Neuronal stem cell (in vitro differentiated cells): ENCODE results near the gene ADGRL3.

Source experiments
- DNase-seq: peaks from one replicate; pipeline ENCODE4 v3.0.0-alpha.2; 2013; ENCODE audit warnings: low spot score
- H2AFZ ChIP-seq: one replicate; pipeline ENCODE4 v1.6.1; 2013; ENCODE audit warnings: mild to moderate bottlenecking, low read length, inconsistent platforms
- H2AK5ac ChIP-seq: 2 replicates; pipeline ENCODE4 v1.6.1; 2013; ENCODE audit warnings: low read depth, mild to moderate bottlenecking, inconsistent platforms, low read length, moderate library complexity, mixed read lengths
- H2BK120ac ChIP-seq: 2 replicates; pipeline ENCODE4 v1.6.1; 2013; ENCODE audit warnings: low read depth, mild to moderate bottlenecking, inconsistent platforms, low read length, moderate library complexity, mixed read lengths
- H2BK12ac ChIP-seq: one replicate; pipeline ENCODE4 v1.6.1; 2013; ENCODE audit warnings: low read length, inconsistent platforms
- H2BK15ac ChIP-seq: 2 replicates; pipeline ENCODE4 v1.6.1; 2013; ENCODE audit warnings: mild to moderate bottlenecking, low read length, inconsistent platforms, mixed read lengths
- H2BK5ac ChIP-seq: one replicate; pipeline ENCODE4 v1.6.1; 2013; ENCODE audit warnings: inconsistent platforms, mild to moderate bottlenecking, low read length, moderate library complexity
- H3K14ac ChIP-seq: one replicate; pipeline ENCODE4 v1.6.1; 2013; ENCODE audit warnings: low read length, inconsistent platforms
- H3K18ac ChIP-seq: 2 replicates; pipeline ENCODE4 v1.6.1; 2013; ENCODE audit warnings: low read length, inconsistent platforms
- H3K23ac ChIP-seq: 2 replicates; pipeline ENCODE4 v1.6.1; 2013; ENCODE audit warnings: low read depth, mild to moderate bottlenecking, mixed read lengths, low read length, inconsistent platforms; ENCODE audit not compliant: poor library complexity
- H3K27ac ChIP-seq: replicated peaks from 3 replicates; pipeline ENCODE4 v1.5.1; 2013; ENCODE audit warnings: low read length, inconsistent platforms
- H3K27me3 ChIP-seq, 3 experiments: 2 replicates each; pipeline ENCODE4 v1.6.1; 2013; ENCODE audit warnings: low read length in 3 of 3, mild to moderate bottlenecking in 2 of 3, inconsistent platforms in 1 of 3, low read depth in 1 of 3, mixed read lengths in 1 of 3, moderate library complexity in 1 of 3; ENCODE audit not compliant: control insufficient read depth in 3 of 3, insufficient read depth in 3 of 3
- H3K36me3 ChIP-seq, 2 donors: replicated peaks in 1 of 2; 2 replicates each; pipeline ENCODE4 v1.6.1; 2013; ENCODE audit warnings: low read length in 2 of 2; ENCODE audit not compliant: control insufficient read depth in 2 of 2, insufficient read depth in 2 of 2
- H3K4ac ChIP-seq: 2 replicates; pipeline ENCODE4 v1.6.1; 2013; ENCODE audit warnings: inconsistent platforms, mild to moderate bottlenecking, low read length, moderate library complexity
- H3K4me1 ChIP-seq, 2 donors: 1 replicate in 1 of 2; 2 replicates in 1 of 2; pipeline ENCODE4 v1.6.1; 2013; ENCODE audit warnings: low read length in 2 of 2, low read depth in 1 of 2; ENCODE audit not compliant: control insufficient read depth in 2 of 2, insufficient read depth in 1 of 2
- H3K4me2 ChIP-seq: one replicate; pipeline ENCODE4 v1.6.1; 2013; ENCODE audit warnings: mild to moderate bottlenecking, low read length, inconsistent platforms; ENCODE audit not compliant: insufficient read depth, poor library complexity, severe bottlenecking
- H3K4me3 ChIP-seq, 2 donors: 2 replicates each; pipeline ENCODE4 v1.5.1; 2013; ENCODE audit warnings: low read length in 2 of 2, mild to moderate bottlenecking in 2 of 2, inconsistent platforms in 1 of 2, moderate library complexity in 1 of 2
- H3K79me1 ChIP-seq: one replicate; pipeline ENCODE4 v1.6.1; 2013; ENCODE audit warnings: low read depth, mild to moderate bottlenecking, inconsistent platforms, low read length, moderate library complexity
- H3K9ac ChIP-seq: one replicate; pipeline ENCODE4 v1.6.1; 2013; ENCODE audit warnings: mild to moderate bottlenecking, low read depth, low read length, inconsistent platforms; ENCODE audit not compliant: poor library complexity
- H3K9me3 ChIP-seq, 2 donors: replicated peaks in 1 of 2; 2 replicates each; pipeline versions ENCODE3 to v1.6.1; 2013; ENCODE audit warnings: low read length in 2 of 2, mild to moderate bottlenecking in 2 of 2, inconsistent platforms in 1 of 2, low read depth in 1 of 2, mixed read lengths in 1 of 2, moderate library complexity in 1 of 2; ENCODE audit not compliant: control insufficient read depth in 2 of 2, insufficient read depth in 1 of 2
- H4K8ac ChIP-seq: one replicate; pipeline ENCODE4 v1.6.1; 2013; ENCODE audit warnings: low read depth, mild to moderate bottlenecking, inconsistent platforms, low read length, moderate library complexity
- H4K91ac ChIP-seq: one replicate; pipeline ENCODE4 v1.6.1; 2013; ENCODE audit warnings: low read length, low read depth, mild to moderate bottlenecking, inconsistent platforms; ENCODE audit not compliant: poor library complexity
- WGBS, 2 donors: extraction: QIAGEN DNeasy Blood & Tissue Kit; methylation state at CpG; one replicate each; pipeline ENCODE4 v1.1.7; 2013; ENCODE audit warnings: missing lambda C conversion rate in 2 of 2, mixed read lengths in 1 of 2; ENCODE audit not compliant: insufficient read length in 2 of 2, insufficient replicate concordance in 1 of 2; ENCODE audit errors: extremely low coverage in 2 of 2; 5-methylcytosine and 5-hydroxymethylcytosine counted together

The ADGRL3 gene

DNA sequence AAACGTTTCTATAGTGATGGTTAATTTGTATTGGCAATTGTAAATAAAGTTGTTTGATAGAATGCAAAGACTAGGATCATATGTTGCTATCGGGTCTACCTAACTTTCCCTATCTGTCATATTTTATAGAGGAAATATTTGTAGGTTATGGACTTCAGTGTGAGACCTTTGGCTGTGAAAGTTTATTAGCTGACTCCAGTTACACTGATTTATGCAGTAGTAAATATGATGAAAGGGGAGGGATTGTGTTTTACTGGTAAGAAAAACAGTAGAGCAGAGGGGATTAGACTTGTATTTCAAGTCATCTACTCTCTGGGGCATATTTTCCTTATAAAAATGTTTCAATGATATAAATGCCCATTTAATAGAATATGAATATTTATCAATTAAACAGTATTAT is 43.8 kb downstream of the ADGRL3 start:
- Histone ChIP-seq H3K27ac (no peak overlapping the region), H3K9ac (no peak overlapping the region), H3K4me2 (no peak overlapping the region), H3K23ac (no peak overlapping the region), H2BK120ac (no peak overlapping the region), H3K18ac (no peak overlapping the region), H3K4ac (no peak overlapping the region), H2BK12ac (no peak overlapping the region), H3K9me3 (no peaks in the 10 kb centered on the region), H3K27me3 (no peaks in the 10 kb centered on the region), H3K4me3 (no peak overlapping the region), H3K4me1 (peaks cover 6% of the 10 kb centered on the region in 2 donors), H2BK5ac (no peak overlapping the region), H2AFZ (no peak overlapping the region), H4K91ac (no peak overlapping the region), H4K8ac (no peak overlapping the region), H2BK15ac (no peak overlapping the region), H3K36me3 (no peaks in the 10 kb centered on the region), H3K14ac (no peak overlapping the region), H2AK5ac (no peak overlapping the region), H3K79me1 (no peaks in the 10 kb centered on the region)
- WGBS, 2 donors = 100% methylated on average over 1 of the region's 2 CpGs; no CpG with 5 or more reads in 1 of the 2 donors
- DNase-seq = no peak

DNA sequence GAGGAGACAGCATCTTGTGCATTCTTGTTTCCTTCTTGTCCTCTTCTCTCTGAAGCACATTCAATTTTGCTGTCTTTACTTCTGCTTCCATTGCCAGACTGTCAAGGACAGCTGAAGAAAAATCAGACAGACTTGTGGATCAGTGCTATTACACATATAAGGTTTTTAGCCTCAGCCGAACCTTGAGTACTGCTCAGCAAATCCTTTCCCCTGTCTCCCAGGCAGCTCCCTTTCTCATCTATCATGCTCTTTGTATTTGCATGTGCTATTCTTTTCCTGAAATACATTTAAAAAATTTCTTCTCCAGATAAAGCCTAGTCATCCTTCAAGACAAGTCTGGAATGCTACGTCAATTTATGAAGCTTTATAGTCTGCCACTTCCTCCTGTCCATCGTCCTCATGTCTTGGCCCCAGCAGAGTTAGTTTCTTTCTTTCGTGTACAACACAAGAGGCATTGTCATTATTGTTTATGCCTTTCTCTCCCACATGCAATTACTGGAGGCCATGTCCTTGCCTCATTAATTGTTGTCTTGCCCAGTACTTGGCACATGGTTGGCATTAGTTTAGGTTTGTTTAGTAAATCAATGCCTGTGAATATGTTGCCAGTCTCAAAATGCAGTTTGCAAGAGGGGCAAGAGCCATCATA is 45.1 kb downstream of the ADGRL3 start:
- peaks cover 3 to 4% of the 10 kb centered on the region in 2 donors for H3K4me1 ChIP-seq
- H4K91ac ChIP-seq = no peak overlapping the region
- H3K23ac ChIP-seq = no peak overlapping the region
- H2AFZ ChIP-seq = no peak overlapping the region
- H3K27ac ChIP-seq = no peak overlapping the region
- H2BK12ac ChIP-seq = no peak overlapping the region
- DNase-seq = no peak
- H2BK120ac ChIP-seq = no peak overlapping the region
- H3K4me3 ChIP-seq = no peak overlapping the region
- no peak overlapping the region for H2BK5ac ChIP-seq
- no peaks in the 10 kb centered on the region for H3K27me3 ChIP-seq
- no peaks in the 10 kb centered on the region for H3K36me3 ChIP-seq
- no peak overlapping the region for H3K14ac ChIP-seq
- H2BK15ac ChIP-seq = no peak overlapping the region
- H3K9me3 ChIP-seq = no peaks in the 10 kb centered on the region
- WGBS, 2 donors = no CpG with 5 or more reads among the region's 4 CpGs
- H3K18ac ChIP-seq = no peak overlapping the region
- no peak overlapping the region for H3K4ac ChIP-seq
- H4K8ac ChIP-seq = no peak overlapping the region
- no peak overlapping the region for H2AK5ac ChIP-seq
- H3K79me1 ChIP-seq = no peaks in the 10 kb centered on the region
- H3K4me2 ChIP-seq = no peak overlapping the region
- H3K9ac ChIP-seq = no peak overlapping the region

DNA sequence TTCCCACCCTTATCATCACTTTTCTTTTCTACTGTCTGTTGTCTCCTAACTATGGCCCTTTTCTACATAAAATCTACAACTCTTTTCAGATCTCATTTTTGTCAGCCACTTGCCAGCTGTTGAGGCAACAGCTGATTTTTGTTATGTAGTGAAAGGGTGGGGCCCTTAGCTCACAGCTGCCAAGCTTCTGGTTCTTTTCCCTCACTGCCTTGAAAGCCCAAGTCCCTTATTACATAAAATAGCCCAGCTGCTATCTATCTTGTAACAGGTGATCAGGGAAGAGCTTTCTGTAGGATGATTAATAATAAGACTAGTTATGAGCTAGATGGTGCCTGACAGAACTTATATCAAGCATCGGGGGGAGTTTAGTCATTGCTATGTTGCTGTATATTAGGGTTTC is 45.9 kb downstream of the ADGRL3 start:
- no peak overlapping the region for H2BK120ac ChIP-seq
- H3K4ac ChIP-seq = no peak overlapping the region
- H3K9ac ChIP-seq = no peak overlapping the region
- H2BK12ac ChIP-seq = no peak overlapping the region
- H3K27ac ChIP-seq = no peak overlapping the region
- H3K9me3 ChIP-seq = no peaks in the 10 kb centered on the region
- no CpG with 5 or more reads among the region's 1 CpG for WGBS, 2 donors
- peaks cover 3 to 4% of the 10 kb centered on the region in 2 donors for H3K4me1 ChIP-seq
- H3K23ac ChIP-seq = no peak overlapping the region
- no peak overlapping the region for H4K91ac ChIP-seq
- no peak overlapping the region for H2AFZ ChIP-seq
- H3K27me3 ChIP-seq = no peaks in the 10 kb centered on the region
- no peak overlapping the region for H3K18ac ChIP-seq
- H3K4me2 ChIP-seq = no peak overlapping the region
- H4K8ac ChIP-seq = no peak overlapping the region
- no peak overlapping the region for H2BK15ac ChIP-seq
- H3K4me3 ChIP-seq = no peak overlapping the region
- no peak overlapping the region for H3K14ac ChIP-seq
- H3K36me3 ChIP-seq = peaks cover 0 to 1% of the 10 kb centered on the region in 2 donors
- no peak for DNase-seq
- no peak overlapping the region for H2AK5ac ChIP-seq
- H3K79me1 ChIP-seq = no peaks in the 10 kb centered on the region
- no peak overlapping the region for H2BK5ac ChIP-seq

DNA sequence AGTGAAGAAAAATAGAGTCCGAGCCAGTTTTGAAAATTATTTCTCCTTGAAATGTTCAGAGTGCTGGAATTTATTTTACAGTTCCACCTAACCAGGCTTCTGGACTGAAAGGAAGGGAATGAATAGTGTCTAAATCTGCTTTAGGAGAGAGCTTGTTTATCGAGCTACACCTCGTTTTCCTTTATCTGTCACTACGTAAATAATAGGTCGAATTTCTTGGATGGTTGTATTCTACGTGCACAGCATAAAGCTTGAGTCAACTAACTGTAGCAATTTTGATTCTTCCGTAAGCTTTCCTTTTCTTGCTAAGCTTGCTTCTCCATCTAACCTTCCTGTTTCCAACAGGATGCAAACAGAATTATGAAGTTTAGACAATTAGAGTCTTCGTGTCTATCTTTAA is 48.6 kb downstream of the ADGRL3 start:
- Histone ChIP-seq H2BK5ac (no peak overlapping the region), H2AK5ac (no peak overlapping the region), H2BK15ac (no peak overlapping the region), H3K27ac (no peak overlapping the region), H3K4me1 (peaks cover 3 to 4% of the 10 kb centered on the region in 2 donors), H3K4me3 (no peak overlapping the region), H3K27me3 (no peaks in the 10 kb centered on the region), H3K79me1 (no peaks in the 10 kb centered on the region), H3K14ac (no peak overlapping the region), H3K23ac (no peak overlapping the region), H3K4ac (no peak overlapping the region), H4K8ac (no peak overlapping the region), H2AFZ (no peak overlapping the region), H4K91ac (no peak overlapping the region), H3K4me2 (no peak overlapping the region), H3K9ac (no peak overlapping the region), H2BK120ac (no peak overlapping the region), H3K9me3 (no peaks in the 10 kb centered on the region), H3K36me3 (peaks cover 0 to 6% of the 10 kb centered on the region in 2 donors), H2BK12ac (no peak overlapping the region), H3K18ac (no peak overlapping the region)
- DNase-seq = no peak
- WGBS, 2 donors = no CpG with 5 or more reads among the region's 8 CpGs
